Uterus (tissue), 4 donors: ENCODE data around the gene CLEC3B. TPM values are rescaled to one million over a fixed set of nuclear protein-coding genes. Genes with fewer than 3 reads are reported as not detected.
"Not testable (repeated sequence)": the region's sequence is repeated elsewhere in the genome, so short reads cannot be mapped to it uniquely, and the experiment has no call there.

Source experiments
- DNase-seq, 2 donors: peaks; one replicate each; pipeline ENCODE4 v3.0.0-alpha.2; 2019 to 2020
- H3K27ac ChIP-seq, 2 donors: fragments of 200-600 bp; sonication (generic); 1 replicate in 1 of 2; 2 replicates in 1 of 2; pipeline ENCODE4 v1.5.1; 2016 to 2018
- H3K27me3 ChIP-seq, 2 donors: fragments of 200-600 bp; sonication (generic); one replicate each; pipeline ENCODE4 v1.5.1; 2018 to 2019; ENCODE audit warnings: control low read depth in 1 of 2
- H3K36me3 ChIP-seq, 2 donors: fragments of 200-600 bp; sonication (generic); one replicate each; pipeline ENCODE4 v1.5.1; 2019; ENCODE audit warnings: control low read depth in 1 of 2
- H3K4me1 ChIP-seq, 2 donors: fragments of 200-600 bp; sonication (generic); one replicate each; pipeline ENCODE4 v1.5.1; 2018 to 2019; ENCODE audit warnings: control low read depth in 1 of 2
- H3K4me3 ChIP-seq, 2 donors: fragments of 200-600 bp; sonication (generic); 1 replicate in 1 of 2; 2 replicates in 1 of 2; pipeline ENCODE4 v1.5.1; 2018 to 2019; ENCODE audit warnings: mild to moderate bottlenecking in 1 of 2
- H3K9me3 ChIP-seq, 2 donors: fragments of 200-600 bp; sonication (generic); one replicate each; pipeline ENCODE4 v1.5.1; 2019; ENCODE audit warnings: control low read depth in 1 of 2
- CTCF ChIP-seq, 4 experiments: fragments of 200-600 bp in 2 of 4; fragments of 450-650 bp in 2 of 4; sonication (generic) in 2 of 4; IDR thresholded peaks; one replicate each; pipeline ENCODE4 v1.5.1; 2016 to 2019; ENCODE audit warnings: antibody characterized with exemption in 4 of 4, mild to moderate bottlenecking in 2 of 4, moderate library complexity in 1 of 4
- POLR2A ChIP-seq, 2 donors: fragments of 450-650 bp; IDR thresholded peaks; one replicate each; pipeline ENCODE4 v1.6.1; 2016; ENCODE audit warnings: antibody characterized with exemption in 2 of 2, mild to moderate bottlenecking in 1 of 2, moderate library complexity in 1 of 2
- intact Hi-C: fragments of 100-400 bp; cut with DNase I; formaldehyde crosslinking; loops from one replicate; pipeline ENCODE4 v1.15.1; 2023; ENCODE audit warnings: low total_unique reads
- total RNA-seq, 4 donors: library from RNA; depleted of rRNA in 3 of 4; stranded (reverse); fragments of >200 nt in 3 of 4; gene quantifications; one replicate each; pipeline versions ENCODE4 v1.1.0 to v1.2.4, GENCODE V29; 2014 to 2023
- donor health status: DM: yes; HTN: yes; CAD: no.

Gene CLEC3B
- total RNA-seq, 4 donors from 2014 or later: 35.0 to 248 (median 62.6) TPM

- intact Hi-C loops: loop anchor here (10.0 kb wide), 1 partner anchor 165 kb away; no protein-coding TSS in a partner anchor
- TF ChIP-seq CTCF (IDR thresholded peaks at IDR 0.05) (no peak), POLR2A (IDR thresholded peaks at IDR 0.05) (no peak)
- DNase-seq: no peak
- no peaks in the 10 kb centered on the region for H3K9me3 ChIP-seq
- H3K27ac ChIP-seq: no peak overlapping the region
- no peaks in the 10 kb centered on the region for H3K27me3 ChIP-seq
- no peaks in the 10 kb centered on the region for H3K4me1 ChIP-seq
- H3K4me3 ChIP-seq: no peak overlapping the region
- no peaks in the 10 kb centered on the region for H3K36me3 ChIP-seq
These were observed 23.7 kb downstream of the CLEC3B start for GRCh38 chr3:45049807-45050206.

- no peak for DNase-seq
- Histone ChIP-seq H3K36me3 (no peaks in the 10 kb centered on the region), H3K4me1 (no peaks in the 10 kb centered on the region), H3K9me3 (no peaks in the 10 kb centered on the region), H3K27me3 (no peaks in the 10 kb centered on the region), H3K4me3 (no peak overlapping the region), H3K27ac (no peak overlapping the region)
- TF ChIP-seq CTCF (IDR thresholded peaks at IDR 0.05) (no peak), POLR2A (IDR thresholded peaks at IDR 0.05) (no peak)
- intact Hi-C loops: no loop called here
These were observed 25.6 kb downstream of the CLEC3B start for GRCh38 chr3:45051685-45052084.

- H3K27ac ChIP-seq, intact Hi-C loops: not testable (repeated sequence)
These were observed 27.7 kb downstream of the CLEC3B start for GRCh38 chr3:45053805-45054195.

GRCh38 chr3:45054196-45054857 is 28.2 kb downstream of the CLEC3B start:
- Histone ChIP-seq H3K4me1 (no peaks in the 10 kb centered on the region), H3K27me3 (no peaks in the 10 kb centered on the region), H3K27ac (peak overlapping the region; percentile 35 to 54), H3K4me3 (no peak overlapping the region), H3K9me3 (no peaks in the 10 kb centered on the region), H3K36me3 (no peaks in the 10 kb centered on the region)
- intact Hi-C loops: no loop called here
- DNase-seq: no peak
- TF ChIP-seq POLR2A (IDR thresholded peaks at IDR 0.05) (no peak), CTCF (IDR thresholded peaks at IDR 0.05) (no peak)

More at GRCh38 chr3:45053805-45054195, 27.7 kb downstream of the CLEC3B start:
- not testable (repeated sequence) for H3K4me3 ChIP-seq, H3K36me3 ChIP-seq, DNase-seq, H3K4me1 ChIP-seq, H3K27me3 ChIP-seq, H3K9me3 ChIP-seq

GRCh38 chr3:45055032-45055410 is 28.9 kb downstream of the CLEC3B start:
- Histone ChIP-seq H3K9me3 (no peaks in the 10 kb centered on the region), H3K4me3 (no peak overlapping the region), H3K27ac (peak overlapping the region; percentile 35 to 54), H3K4me1 (no peaks in the 10 kb centered on the region), H3K36me3 (no peaks in the 10 kb centered on the region), H3K27me3 (no peaks in the 10 kb centered on the region)
- TF ChIP-seq POLR2A (IDR thresholded peaks at IDR 0.05) (no peak), CTCF (IDR thresholded peaks at IDR 0.05) (no peak)
- intact Hi-C loops: no loop called here
- DNase-seq: no peak
